Measurements from ENCODE around the gene WDR26.

DNA sequence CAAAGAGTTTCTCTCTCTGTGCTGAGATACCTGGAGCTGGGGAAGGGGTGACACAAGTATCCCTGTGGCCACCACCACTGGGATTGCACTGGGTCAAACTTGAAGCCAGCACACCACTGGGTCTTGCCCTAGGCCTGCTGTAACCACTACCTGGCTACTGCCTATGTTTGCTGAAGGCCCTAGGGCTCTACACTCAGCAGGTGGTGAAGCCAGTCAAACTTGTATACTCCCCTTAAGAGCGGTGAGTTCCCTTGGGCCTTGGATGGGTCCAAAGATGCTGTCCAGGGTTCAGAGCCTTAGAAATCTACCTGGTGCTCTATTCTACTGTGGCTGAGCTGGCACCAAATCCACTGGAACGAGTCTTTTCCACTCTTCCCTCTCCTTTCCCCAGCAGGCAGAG lies 47.0 kb upstream of the WDR26 start:
- TF ChIP-seq, protein P1, sequence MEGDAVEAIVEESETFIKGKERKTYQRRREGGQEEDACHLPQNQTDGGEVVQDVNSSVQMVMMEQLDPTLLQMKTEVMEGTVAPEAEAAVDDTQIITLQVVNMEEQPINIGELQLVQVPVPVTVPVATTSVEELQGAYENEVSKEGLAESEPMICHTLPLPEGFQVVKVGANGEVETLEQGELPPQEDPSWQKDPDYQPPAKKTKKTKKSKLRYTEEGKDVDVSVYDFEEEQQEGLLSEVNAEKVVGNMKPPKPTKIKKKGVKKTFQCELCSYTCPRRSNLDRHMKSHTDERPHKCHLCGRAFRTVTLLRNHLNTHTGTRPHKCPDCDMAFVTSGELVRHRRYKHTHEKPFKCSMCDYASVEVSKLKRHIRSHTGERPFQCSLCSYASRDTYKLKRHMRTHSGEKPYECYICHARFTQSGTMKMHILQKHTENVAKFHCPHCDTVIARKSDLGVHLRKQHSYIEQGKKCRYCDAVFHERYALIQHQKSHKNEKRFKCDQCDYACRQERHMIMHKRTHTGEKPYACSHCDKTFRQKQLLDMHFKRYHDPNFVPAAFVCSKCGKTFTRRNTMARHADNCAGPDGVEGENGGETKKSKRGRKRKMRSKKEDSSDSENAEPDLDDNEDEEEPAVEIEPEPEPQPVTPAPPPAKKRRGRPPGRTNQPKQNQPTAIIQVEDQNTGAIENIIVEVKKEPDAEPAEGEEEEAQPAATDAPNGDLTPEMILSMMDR (IDR thresholded peaks at IDR 0.05; ENCODE audit: insufficient read depth, low read depth, low read length), result no peak
- TF ChIP-seq EZH2 (IDR thresholded peaks at IDR 0.05; ENCODE audit: insufficient read depth, low read length), result no peak
